DOHH2 (cell line): Measurements from ENCODE around the gene KIF25.

ENCODE experiments used
- H3F3A ChIP-seq: fragments of 200-600 bp; sonication (generic), shearing (Covaris generic); 2 replicates; pipeline ENCODE4 v1.6.0; 2016; ENCODE audit warnings: antibody characterized with exemption, mild to moderate bottlenecking; ENCODE audit not compliant: control insufficient read depth, insufficient read depth
- H3K27ac ChIP-seq: fragments of 200-600 bp; sonication (generic); 2 replicates; pipeline ENCODE4 v1.5.1; 2014; ENCODE audit warnings: low read depth, mild to moderate bottlenecking, low read length, moderate library complexity
- H3K27me3 ChIP-seq: fragments of 200-600 bp; sonication (generic); 2 replicates; pipeline ENCODE4 v1.6.1; 2014; ENCODE audit warnings: mild to moderate bottlenecking, low read length, mixed read lengths; ENCODE audit not compliant: control insufficient read depth
- H3K36me3 ChIP-seq: fragments of 200-600 bp; sonication (generic); 2 replicates; pipeline ENCODE4 v1.6.1; 2014; ENCODE audit warnings: mild to moderate bottlenecking, low read length, moderate library complexity, mixed read lengths; ENCODE audit not compliant: control insufficient read depth
- H3K4me1 ChIP-seq: fragments of 200-600 bp; sonication (generic); 2 replicates; pipeline ENCODE4 v1.6.1; 2014; ENCODE audit warnings: mild to moderate bottlenecking, low read length, mixed read lengths; ENCODE audit not compliant: control insufficient read depth
- H3K4me2 ChIP-seq: fragments of 200-600 bp; sonication (generic); 2 replicates; pipeline ENCODE4 v1.6.0; 2014; ENCODE audit warnings: mild to moderate bottlenecking, low read length, moderate library complexity
- H3K4me3 ChIP-seq: fragments of 200-600 bp; sonication (generic); 2 replicates; pipeline ENCODE4 v1.5.1; 2014; ENCODE audit warnings: mild to moderate bottlenecking, low read length, mixed read lengths
- H3K79me2 ChIP-seq: fragments of 200-600 bp; sonication (generic); 2 replicates; pipeline ENCODE4 v1.6.1; 2014; ENCODE audit warnings: mild to moderate bottlenecking, low read length, mixed read lengths; ENCODE audit not compliant: control insufficient read depth
- H3K9me2 ChIP-seq: fragments of 200-600 bp; sonication (generic); replicated peaks from 2 replicates; pipeline ENCODE4 v1.6.1; 2014; ENCODE audit warnings: mild to moderate bottlenecking, low read length, mixed read lengths; ENCODE audit not compliant: control insufficient read depth
- H3K9me3 ChIP-seq: fragments of 200-600 bp; sonication (generic); 2 replicates; pipeline ENCODE4 v1.6.1; 2014; ENCODE audit warnings: antibody characterized with exemption, low read length, mixed read lengths; ENCODE audit not compliant: control insufficient read depth, insufficient read depth
- H4K20me1 ChIP-seq: fragments of 200-600 bp; sonication (generic); 2 replicates; pipeline ENCODE4 v1.6.0; 2014; ENCODE audit warnings: low read depth, mild to moderate bottlenecking, antibody characterized with exemption, low read length, moderate library complexity; ENCODE audit not compliant: control insufficient read depth, insufficient read depth
- CTCF ChIP-seq: fragments of 200-600 bp; sonication (generic); IDR thresholded peaks from one replicate; pipeline ENCODE4 v1.5.1; 2014; ENCODE audit warnings: antibody characterized with exemption, mild to moderate bottlenecking, low read depth, low read length; ENCODE audit not compliant: poor library complexity, severe bottlenecking
- EZH2phosphoT487 ChIP-seq: fragments of 200-600 bp; sonication (generic); IDR thresholded peaks from 2 replicates; pipeline ENCODE4 v1.6.1; 2017; ENCODE audit warnings: borderline replicate concordance, mild to moderate bottlenecking, antibody characterized with exemption, low read length, moderate library complexity, mixed read lengths

Gene KIF25

DNA sequence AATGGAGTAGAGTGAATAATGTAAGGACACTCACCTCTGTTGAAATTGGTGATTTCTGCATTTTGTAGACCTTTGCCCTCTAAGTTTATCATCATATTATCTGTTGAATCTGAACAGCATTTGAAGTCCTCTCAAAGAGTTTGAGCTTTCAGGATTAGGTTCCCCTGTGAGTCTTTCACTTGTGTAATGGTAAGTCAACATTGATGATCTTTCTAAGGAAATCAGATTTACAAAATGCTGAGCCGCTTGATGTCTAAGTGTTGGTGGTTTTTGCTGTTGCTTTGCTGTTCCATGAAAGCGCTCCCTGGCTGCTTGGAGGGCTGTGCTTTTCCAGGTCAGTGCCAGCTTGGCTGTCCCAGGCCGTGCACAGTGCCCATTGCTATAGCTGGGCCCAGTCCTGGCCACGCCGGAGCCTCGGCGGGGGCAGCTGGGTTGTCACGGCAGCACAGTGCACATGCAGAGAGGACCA lies 33.8 kb upstream of the KIF25 start:
- Histone ChIP-seq H3K4me1 (no peaks in the 10 kb centered on the region), H3K9me2 (no peaks in the 10 kb centered on the region), H3K9me3 (no peaks in the 10 kb centered on the region), H3K27ac (no peak overlapping the region), H4K20me1 (no peaks in the 10 kb centered on the region), H3K27me3 (no peaks in the 10 kb centered on the region), H3K4me2 (no peak overlapping the region), H3K79me2 (no peaks in the 10 kb centered on the region), H3K4me3 (no peak overlapping the region), H3K36me3 (0 out of 2 replicates have a peak, but pooled peaks cover 3% of the 10 kb centered on the region), H3F3A (no peaks in the 10 kb centered on the region)
- TF ChIP-seq EZH2phosphoT487 = no peak
- no peak for TF ChIP-seq CTCF

DNA sequence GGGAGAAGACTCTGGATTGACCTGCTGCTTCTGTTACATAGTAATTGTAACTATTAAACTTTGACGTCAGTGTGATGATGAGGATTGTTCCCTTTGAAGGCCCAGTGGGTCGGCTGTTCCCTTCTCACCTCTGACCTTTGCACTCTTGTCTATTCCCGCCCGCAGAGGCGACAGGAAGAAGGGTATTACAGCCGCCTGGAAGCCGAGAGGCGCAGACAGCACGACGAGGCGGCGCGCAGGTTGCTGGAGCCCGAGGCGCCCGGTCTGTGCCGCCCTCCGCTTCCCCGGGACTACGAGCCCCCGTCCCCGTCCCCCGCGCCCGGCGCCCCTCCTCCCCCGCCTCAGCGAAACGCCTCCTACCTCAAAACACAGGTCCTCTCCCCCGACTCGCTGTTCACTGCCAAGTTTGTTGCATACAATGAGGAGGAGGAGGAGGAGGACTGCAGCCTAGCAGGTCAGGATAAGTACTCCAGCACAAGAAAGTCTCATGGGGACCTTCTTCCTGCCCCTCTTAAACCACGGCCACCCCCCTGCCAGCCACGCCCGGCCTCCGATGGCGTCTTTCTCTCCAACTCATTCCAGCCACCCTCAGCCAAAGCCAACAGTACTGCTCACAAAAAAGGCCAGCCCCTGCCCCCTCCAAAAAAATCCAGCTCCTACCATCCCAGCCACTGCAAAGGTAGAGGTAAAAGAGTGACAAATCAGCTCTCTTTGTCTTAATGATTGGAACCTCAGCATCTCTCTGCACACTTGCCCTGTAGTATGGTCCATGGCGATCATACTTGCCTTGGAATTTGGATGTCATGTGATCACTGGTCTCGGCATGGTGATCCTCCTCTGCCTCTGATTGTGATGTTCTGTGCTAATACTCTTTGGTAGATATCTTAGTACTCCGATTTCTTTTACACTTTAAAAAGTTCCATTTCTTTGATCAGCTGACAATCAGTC lies 31.6 kb upstream of the KIF25 start:
- no peaks in the 10 kb centered on the region for H3K9me2 ChIP-seq
- H3K79me2 ChIP-seq = no peaks in the 10 kb centered on the region
- no peak for TF ChIP-seq CTCF
- no peak for TF ChIP-seq EZH2phosphoT487
- no peaks in the 10 kb centered on the region for H4K20me1 ChIP-seq
- H3K4me1 ChIP-seq = no peaks in the 10 kb centered on the region
- no peak overlapping the region for H3K4me2 ChIP-seq
- H3K9me3 ChIP-seq = no peaks in the 10 kb centered on the region
- H3F3A ChIP-seq = no peaks in the 10 kb centered on the region
- H3K4me3 ChIP-seq = no peak overlapping the region
- H3K27ac ChIP-seq = no peak overlapping the region
- no peaks in the 10 kb centered on the region for H3K27me3 ChIP-seq
- 0 out of 2 replicates have a peak, but pooled peaks cover 3% of the 10 kb centered on the region for H3K36me3 ChIP-seq

DNA sequence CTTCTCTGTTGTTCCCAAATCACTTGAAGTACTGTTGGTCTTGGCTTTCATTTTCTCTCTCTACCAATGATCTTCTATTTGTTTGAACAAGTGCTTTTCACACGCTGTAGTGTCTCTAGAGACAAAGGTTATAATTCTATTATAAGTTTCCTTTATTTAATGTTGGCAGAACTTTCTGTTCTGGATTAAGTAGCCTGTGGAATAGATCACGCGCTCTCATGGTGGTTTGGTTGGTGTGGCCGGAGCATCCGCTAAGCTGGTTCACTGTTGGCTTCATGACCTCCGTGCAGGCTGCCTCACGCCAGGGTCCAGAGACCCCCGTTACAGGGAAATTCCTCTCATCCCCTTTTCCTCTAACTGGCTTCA lies 30.9 kb upstream of the KIF25 start:
- no peak overlapping the region for H3K4me3 ChIP-seq
- no peaks in the 10 kb centered on the region for H3K27me3 ChIP-seq
- H3K4me2 ChIP-seq = no peak overlapping the region
- H3K4me1 ChIP-seq = no peaks in the 10 kb centered on the region
- TF ChIP-seq CTCF = no peak
- no peak for TF ChIP-seq EZH2phosphoT487
- 0 out of 2 replicates have a peak, but pooled peaks cover 3% of the 10 kb centered on the region for H3K36me3 ChIP-seq
- no peaks in the 10 kb centered on the region for H3K9me3 ChIP-seq
- H3F3A ChIP-seq = no peaks in the 10 kb centered on the region
- H3K9me2 ChIP-seq = no peaks in the 10 kb centered on the region
- no peaks in the 10 kb centered on the region for H4K20me1 ChIP-seq
- no peak overlapping the region for H3K27ac ChIP-seq
- H3K79me2 ChIP-seq = no peaks in the 10 kb centered on the region
